HG02938 (cell line): ENCODE data around the gene KIR2DL4.
"Not testable (repeated sequence)": the region's sequence is repeated elsewhere in the genome, so short reads cannot be mapped to it uniquely, and the experiment has no call there.

Experiments used
- ATAC-seq: cut with Tn5 transposase; IDR thresholded peaks from one replicate; pipeline ENCODE4 v1.9.1; 2021; ENCODE audit warnings: mild to moderate bottlenecking, moderate library complexity; ENCODE audit not compliant: unreplicated experiment

KIR2DL4 gene

DNA sequence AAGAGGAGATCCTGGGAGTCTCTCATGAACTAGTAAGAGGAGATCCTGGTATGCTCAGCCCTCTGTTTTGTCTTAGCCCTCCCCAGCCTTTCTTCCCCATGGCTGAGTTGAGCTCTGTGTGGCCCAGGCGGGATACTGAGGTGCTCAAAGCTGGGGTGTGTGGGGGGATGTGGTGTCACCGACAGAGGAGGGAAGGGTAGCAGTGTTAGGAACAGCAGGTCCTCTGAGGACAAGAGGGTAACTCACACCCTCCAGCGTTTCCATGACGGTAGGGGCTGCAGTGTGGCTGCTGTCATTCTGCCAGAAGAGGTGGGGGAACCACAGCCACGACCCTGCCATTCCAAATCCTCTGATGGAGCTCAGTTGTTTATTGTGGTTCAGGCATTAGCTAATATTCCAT lies 691 bp downstream of the KIR2DL4 start:
- no peak for ATAC-seq

DNA sequence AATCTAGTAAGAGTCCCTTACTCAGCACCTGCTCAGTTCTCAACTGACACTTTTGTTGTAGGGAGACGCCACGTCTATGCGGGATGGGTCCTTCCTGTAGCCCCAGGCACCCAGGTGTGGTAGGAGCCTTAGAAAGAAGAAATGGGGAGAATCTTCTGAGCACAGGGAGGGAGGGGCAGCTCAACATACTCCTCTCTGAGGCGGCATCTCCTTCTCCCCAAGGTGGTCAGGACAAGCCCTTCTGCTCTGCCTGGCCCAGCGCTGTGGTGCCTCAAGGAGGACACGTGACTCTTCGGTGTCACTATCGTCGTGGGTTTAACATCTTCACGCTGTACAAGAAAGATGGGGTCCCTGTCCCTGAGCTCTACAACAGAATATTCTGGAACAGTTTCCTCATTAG lies 1.2 kb downstream of the KIR2DL4 start:
- no peak for ATAC-seq

DNA sequence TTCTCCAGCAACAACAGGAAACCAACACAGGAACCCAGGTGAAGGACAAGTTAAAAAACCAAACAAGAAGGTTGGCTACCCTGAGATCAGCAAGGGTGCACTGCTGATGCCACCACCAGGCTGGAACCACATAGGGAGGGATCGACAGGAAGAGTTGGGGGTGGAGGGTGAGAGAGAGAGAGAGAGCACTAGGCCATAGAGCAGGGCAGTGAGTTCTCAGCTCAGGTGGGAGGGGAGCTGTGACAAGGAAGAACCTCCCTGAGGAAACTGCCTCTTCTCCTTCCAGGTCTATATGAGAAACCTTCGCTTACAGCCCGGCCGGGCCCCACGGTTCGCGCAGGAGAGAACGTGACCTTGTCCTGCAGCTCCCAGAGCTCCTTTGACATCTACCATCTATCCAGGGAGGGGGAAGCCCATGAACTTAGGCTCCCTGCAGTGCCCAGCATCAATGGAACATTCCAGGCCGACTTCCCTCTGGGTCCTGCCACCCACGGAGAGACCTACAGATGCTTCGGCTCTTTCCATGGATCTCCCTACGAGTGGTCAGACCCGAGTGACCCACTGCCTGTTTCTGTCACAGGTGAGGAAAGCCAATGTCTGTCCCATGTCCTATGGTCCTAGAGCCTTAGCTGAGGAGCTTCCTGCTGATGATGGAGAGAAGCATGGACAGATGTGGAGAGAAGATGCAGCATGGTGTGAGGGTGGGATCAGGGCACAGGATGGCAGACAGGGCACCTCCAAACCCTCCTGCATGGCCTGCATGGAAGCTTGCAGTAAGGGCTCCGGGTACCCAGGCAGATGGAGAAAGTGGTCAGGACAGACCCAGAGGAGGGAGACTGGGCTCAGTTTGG lies 2.5 kb downstream of the KIR2DL4 start:
- ATAC-seq: no peak

DNA sequence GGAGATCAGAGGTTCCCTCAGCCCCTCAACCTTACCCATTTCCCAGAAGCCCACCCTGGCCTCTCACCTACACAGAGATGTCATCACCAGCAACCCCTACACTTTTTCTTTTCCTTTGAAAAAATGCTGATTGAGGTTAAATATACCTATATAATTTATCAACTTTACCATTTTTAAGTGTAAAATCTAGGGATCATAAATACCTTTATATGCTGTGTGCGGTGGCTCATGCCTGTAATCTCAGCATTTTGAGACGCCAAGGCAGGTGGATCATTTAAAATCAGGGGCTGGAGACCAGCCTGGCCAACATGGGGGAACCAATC lies 3.1 kb downstream of the KIR2DL4 start:
- ATAC-seq: no peak

- ATAC-seq: not testable (repeated sequence)
These were observed 11.2 kb downstream of the KIR2DL4 start for GRCh38 chr19:54814571-54814970.

GRCh38 chr19:54816251-54816650 lies 12.8 kb downstream of the KIR2DL4 start, which contains the start of gene KIR3DL1:
Gene KIR3DL1 (plus strand): TSS chr19:54816468.
- not testable (repeated sequence) for ATAC-seq

- no peak for ATAC-seq
These were observed 14.5 kb downstream of the KIR2DL4 start for GRCh38 chr19:54817670-54818536.

DNA sequence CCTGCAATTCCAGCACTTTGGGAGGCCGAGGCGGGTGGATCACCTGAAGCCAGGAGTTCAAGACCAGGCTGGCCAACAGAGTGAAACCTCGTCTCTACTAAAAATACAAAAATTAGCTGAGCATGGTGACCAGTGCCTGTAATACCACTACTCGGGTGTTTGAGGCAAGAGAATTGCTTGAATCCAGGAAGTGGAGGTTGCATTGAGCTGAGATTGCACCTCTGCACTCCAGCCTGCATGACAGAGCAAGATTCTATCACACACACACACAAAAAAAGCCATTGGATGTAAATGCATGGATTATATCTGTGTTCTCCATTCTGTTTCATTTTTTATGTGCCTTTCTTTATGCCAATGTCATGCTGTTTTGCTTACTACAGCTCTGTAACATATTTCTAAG lies 21.0 kb downstream of the KIR2DL4 start:
- ATAC-seq: not testable (repeated sequence)

DNA sequence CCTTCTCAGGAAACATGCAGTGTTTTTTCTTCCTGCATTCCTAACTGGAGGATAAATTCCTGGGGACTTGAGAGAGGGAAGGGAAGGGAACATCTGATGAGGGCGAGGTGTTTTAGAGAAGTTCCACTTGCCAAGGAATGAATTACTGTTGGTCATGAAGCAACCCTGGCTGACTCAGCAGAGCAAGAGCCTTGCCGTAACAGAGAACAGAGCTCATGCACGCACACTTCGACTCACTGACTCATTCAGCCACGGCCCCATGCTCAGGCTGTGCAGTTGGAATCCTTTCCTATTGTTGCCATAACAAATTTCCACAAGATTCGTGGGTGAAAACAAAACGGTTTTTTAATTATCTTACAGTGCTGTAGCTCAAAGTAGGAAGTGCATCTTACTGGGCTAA lies 21.9 kb downstream of the KIR2DL4 start:
- ATAC-seq: not testable (repeated sequence)

DNA sequence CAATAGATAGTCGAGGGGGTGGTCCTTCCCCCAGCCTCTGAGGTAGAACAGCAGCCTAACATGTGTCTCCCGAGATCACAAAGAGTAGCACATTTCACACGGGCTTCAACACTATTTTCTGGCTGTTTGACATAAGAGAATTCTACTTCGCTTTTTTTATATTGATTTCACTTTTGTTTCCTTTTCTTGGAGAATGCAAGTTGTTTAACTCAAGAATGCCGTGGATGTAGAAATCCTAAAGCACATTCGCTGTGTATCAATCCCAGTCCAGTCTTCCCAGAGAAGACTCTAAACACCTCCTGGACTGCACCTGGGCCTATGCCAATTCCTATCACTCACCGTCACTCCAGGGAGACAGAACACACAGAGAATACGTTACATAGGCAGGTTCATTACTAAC lies 24.7 kb downstream of the KIR2DL4 start:
- ATAC-seq: not testable (repeated sequence)

DNA sequence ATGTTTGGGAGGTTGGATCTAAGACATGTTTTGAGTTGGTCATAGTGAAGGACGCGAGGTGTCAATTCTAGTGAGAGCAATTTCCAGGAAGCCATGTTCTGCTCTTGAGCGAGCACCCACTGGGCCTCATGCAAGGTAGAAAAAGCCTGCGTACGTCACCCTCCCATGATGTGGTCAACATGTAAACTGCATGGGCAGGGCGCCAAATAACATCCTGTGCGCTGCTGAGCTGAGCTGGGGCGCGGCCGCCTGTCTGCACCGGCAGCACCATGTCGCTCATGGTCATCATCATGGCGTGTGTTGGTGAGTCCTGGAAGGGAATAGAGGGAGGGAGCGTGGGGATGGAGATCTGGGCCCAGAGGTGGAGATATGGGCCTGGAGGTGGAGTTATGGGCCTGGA lies 29.1 kb downstream of the KIR2DL4 start, which contains the start of gene KIR2DS4:
KIR2DS4 (plus strand) TSS at position 181 of the 400 bp plus-strand sequence.
- not testable (repeated sequence) for ATAC-seq

DNA sequence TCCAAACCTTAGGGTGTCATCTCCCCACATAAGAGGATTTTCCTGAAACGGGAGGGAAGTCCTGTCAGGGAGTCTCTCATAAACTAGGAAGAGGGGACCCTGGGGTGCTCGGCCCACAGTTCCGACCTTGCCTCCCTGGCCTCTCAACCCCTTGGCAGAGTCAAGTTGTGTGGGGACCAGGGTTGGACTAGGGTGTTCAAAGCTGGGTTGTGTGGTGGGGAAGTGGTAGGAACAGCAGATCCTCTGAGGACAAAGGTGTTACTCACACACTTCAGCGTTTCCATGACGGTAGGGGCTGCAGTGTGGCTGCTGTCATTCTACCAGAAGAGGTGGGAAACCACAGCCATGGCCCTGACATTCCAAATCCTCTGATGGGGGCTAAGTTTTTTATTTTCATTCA lies 31.7 kb downstream of the KIR2DL4 start:
- not testable (repeated sequence) for ATAC-seq

- not testable (repeated sequence) for ATAC-seq
These were observed 34.1 kb downstream of the KIR2DL4 start for GRCh38 chr19:54837522-54837921.

- ATAC-seq: not testable (repeated sequence)
These were observed 39.8 kb downstream of the KIR2DL4 start for GRCh38 chr19:54843171-54843570.

DNA sequence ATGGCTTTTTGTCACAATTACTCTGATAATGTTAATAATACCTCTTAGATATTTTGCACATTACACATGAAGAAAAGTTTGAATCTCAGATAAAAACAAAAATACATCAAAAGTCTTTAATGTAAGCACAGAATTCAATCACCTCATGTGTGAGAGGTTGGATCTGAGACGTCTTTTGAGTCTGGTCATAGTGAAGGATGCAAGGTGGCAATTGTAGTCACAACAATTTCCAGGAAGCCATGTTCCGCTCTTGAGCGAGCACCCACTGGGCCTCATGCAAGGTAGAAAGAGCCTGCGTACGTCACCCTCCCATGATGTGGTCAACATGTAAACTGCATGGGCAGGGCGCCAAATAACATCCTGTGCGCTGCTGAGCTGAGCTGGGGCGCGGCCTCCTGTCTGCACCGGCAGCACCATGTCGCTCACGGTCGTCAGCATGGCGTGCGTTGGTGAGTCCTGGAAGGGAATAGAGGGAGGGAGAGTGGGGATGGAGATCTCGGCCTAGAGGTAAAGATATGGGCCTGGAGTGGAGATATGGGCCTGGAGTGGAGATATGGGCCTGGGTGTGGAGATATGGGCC lies 46.7 kb downstream of the KIR2DL4 start, which contains the start of gene KIR3DL2:
KIR3DL2 (plus strand) TSS at position 383 of the 580 bp plus-strand sequence; CDS start at position 416, 33 bp downstream.
- ATAC-seq: not testable (repeated sequence)

DNA sequence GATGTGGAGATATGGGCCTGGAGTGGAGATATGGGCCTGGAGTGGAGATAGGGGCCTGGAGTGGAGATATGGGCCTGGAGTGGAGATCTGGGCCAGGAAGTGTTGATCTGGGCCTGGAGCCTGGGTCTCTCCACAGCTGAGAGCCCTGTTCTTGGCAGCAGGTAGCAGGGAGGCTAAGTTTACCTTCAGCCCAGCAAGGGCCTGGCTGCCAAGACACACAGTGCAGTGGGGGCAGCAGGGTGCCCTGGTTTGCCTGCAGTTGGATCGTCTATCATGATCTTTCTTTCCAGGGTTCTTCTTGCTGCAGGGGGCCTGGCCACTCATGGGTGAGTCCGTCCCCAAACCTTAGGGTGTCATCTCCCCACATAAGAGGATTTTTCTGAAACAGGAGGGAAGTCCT lies 47.5 kb downstream of the KIR2DL4 start:
- ATAC-seq: no peak

DNA sequence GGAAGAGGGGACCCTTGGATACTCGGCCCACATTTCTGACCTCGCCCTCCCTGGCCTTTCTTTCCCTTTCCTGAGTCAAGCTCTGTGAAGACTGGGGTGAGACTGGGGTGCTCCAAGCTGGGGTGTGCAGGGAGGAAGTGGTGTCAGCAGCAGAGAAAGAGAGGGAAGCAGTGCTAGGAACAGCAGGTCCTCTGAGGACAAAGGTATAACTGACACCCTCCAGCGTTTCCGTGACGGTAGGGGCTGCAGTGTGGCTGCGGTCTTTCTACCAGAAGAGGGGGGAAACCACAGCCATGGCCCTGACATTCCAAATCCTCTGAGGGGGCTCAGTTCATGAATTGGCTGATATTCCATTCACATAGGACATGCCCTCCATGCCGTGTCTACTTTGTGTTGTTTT lies 47.9 kb downstream of the KIR2DL4 start:
- ATAC-seq: no peak

GRCh38 chr19:54855241-54855640 lies 51.8 kb downstream of the KIR2DL4 start:
- not testable (repeated sequence) for ATAC-seq

DNA sequence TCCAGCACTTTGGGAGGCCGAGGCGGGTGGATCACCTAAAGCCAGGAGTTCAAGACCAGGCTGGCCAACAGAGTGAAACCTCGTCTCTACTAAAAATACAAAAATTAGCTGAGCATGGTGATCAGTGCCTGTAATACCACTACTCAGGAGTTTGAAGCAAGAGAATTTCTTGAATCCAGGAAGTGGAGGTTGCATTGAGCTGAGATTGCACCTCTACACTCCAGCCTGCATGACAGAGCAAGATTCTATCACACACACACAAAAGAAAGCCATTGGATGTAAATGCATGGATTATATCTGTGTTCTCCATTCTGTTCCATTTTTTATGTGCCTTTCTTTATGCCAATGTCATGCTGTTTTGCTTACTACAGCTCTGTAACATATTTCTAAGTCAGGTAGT lies 55.1 kb downstream of the KIR2DL4 start:
- ATAC-seq: not testable (repeated sequence)

DNA sequence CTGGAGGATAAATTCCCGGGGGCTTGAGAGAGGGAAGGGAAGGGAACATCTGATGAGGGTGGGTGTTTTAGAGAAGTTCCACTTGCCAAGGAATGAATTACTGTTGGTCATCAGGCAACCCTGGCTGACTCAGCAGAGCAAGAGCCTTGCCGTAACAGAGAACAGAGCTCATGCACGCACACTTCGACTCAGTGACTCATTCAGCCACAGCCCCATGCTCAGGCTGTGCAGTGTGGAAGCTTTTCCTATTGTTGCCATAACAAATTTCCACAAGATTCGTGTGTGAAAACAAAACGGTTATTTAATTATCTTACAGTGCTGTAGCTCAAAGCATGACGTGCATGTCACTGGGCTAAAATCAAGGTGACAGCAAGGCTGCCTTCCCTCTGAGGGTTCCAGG lies 56.0 kb downstream of the KIR2DL4 start:
- ATAC-seq: not testable (repeated sequence)

- not testable (repeated sequence) for ATAC-seq
These were observed 60.0 kb downstream of the KIR2DL4 start for GRCh38 chr19:54863459-54863858.
